Mesendoderm (in vitro differentiated cells): ENCODE results near the gene CAPZB.

ENCODE experiments used
- DNase-seq: peaks from one replicate; pipeline ENCODE4 v3.0.0; 2013
- H2AK5ac ChIP-seq: 2 replicates; pipeline ENCODE4 v1.6.1; 2013; ENCODE audit warnings: low read length, inconsistent platforms
- H2BK120ac ChIP-seq: 2 replicates; pipeline ENCODE4 v1.6.1; 2013; ENCODE audit warnings: low read depth, mild to moderate bottlenecking, low read length, moderate library complexity, mixed read lengths
- H2BK15ac ChIP-seq: replicated peaks from 2 replicates; pipeline ENCODE4 v1.6.1; 2013; ENCODE audit warnings: low read depth, mild to moderate bottlenecking, moderate library complexity
- H2BK5ac ChIP-seq: 2 replicates; pipeline ENCODE4 v1.6.1; 2013; ENCODE audit warnings: low read length, inconsistent platforms
- H3K18ac ChIP-seq: 2 replicates; pipeline ENCODE4 v1.6.1; 2013; ENCODE audit warnings: mild to moderate bottlenecking, low read length, mixed read lengths
- H3K23ac ChIP-seq: one replicate; pipeline ENCODE4 v1.6.1; 2013; ENCODE audit warnings: low read length
- H3K27ac ChIP-seq: 2 replicates; pipeline ENCODE4 v1.5.1; 2013; ENCODE audit warnings: low read depth, mild to moderate bottlenecking, inconsistent platforms, low read length, moderate library complexity
- H3K27me3 ChIP-seq: 2 replicates; pipeline ENCODE4 v1.6.1; 2013; ENCODE audit warnings: low read length, control low read depth, mild to moderate bottlenecking, inconsistent platforms; ENCODE audit not compliant: insufficient read depth, poor library complexity
- H3K36me3 ChIP-seq: 2 replicates; pipeline ENCODE4 v1.6.1; 2013; ENCODE audit warnings: low read length, inconsistent platforms; ENCODE audit not compliant: control insufficient read depth, insufficient read depth
- H3K4ac ChIP-seq: one replicate; pipeline ENCODE4 v1.6.1; 2013; ENCODE audit warnings: low read depth, mild to moderate bottlenecking, low read length, moderate library complexity
- H3K4me1 ChIP-seq: 2 replicates; pipeline ENCODE4 v1.6.1; 2013; ENCODE audit warnings: low read depth, low read length, inconsistent platforms; ENCODE audit not compliant: control insufficient read depth
- H3K4me2 ChIP-seq: 2 replicates; pipeline ENCODE4 v1.6.1; 2013; ENCODE audit warnings: low read length
- H3K4me3 ChIP-seq: 2 replicates; pipeline ENCODE4 v1.5.1; 2013; ENCODE audit warnings: mild to moderate bottlenecking, low read length
- H3K56ac ChIP-seq: one replicate; pipeline ENCODE4 v1.6.1; 2013; ENCODE audit warnings: low read length
- H3K79me1 ChIP-seq: 2 replicates; pipeline ENCODE4 v1.6.1; 2013; ENCODE audit warnings: low read length, inconsistent platforms
- H3K79me2 ChIP-seq: 2 replicates; pipeline ENCODE4 v1.6.1; 2013; ENCODE audit warnings: mild to moderate bottlenecking, low read length; ENCODE audit not compliant: control insufficient read depth, insufficient read depth
- H3K9ac ChIP-seq: 2 replicates; pipeline ENCODE4 v1.6.1; 2013; ENCODE audit warnings: low read length, inconsistent platforms
- H4K5ac ChIP-seq: one replicate; pipeline ENCODE4 v1.6.1; 2013; ENCODE audit warnings: low read length
- H4K8ac ChIP-seq: one replicate; pipeline ENCODE4 v1.6.1; 2013; ENCODE audit warnings: low read depth, mild to moderate bottlenecking, control low read depth, low read length, moderate library complexity
- WGBS: extraction: QIAGEN DNeasy Blood & Tissue Kit; methylation state at CpG from one replicate; pipeline ENCODE4 v1.1.7; 2013; ENCODE audit warnings: low lambda C conversion rate, missing lambda C conversion rate; ENCODE audit not compliant: insufficient coverage; ENCODE audit errors: extremely low coverage; 5-methylcytosine and 5-hydroxymethylcytosine counted together

CAPZB gene

DNA sequence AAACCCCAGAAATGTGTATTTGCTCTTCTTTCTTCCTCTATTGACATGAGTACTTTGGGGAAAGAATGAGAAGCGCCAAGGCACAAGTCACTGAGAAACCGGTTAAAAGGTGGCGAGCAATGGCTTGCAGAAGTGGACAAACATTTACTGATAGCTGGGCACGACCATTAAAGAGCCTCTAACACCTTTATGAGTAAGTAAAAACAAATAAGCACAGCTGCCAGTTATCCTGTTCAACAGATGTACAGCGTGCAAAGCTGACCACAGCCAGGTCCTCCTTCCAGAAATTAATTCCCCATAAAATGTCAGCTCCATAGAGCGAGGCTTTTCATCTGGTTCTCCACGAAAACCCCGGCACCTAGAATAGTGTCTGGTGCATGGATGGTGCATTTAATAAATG is 72.7 kb downstream of the CAPZB start:
- Histone ChIP-seq H2BK5ac (no peak overlapping the region), H3K18ac (no peak overlapping the region), H3K4ac (no peak overlapping the region), H3K36me3 (no peaks in the 10 kb centered on the region), H3K4me3 (no peak overlapping the region), H2BK120ac (no peak overlapping the region), H3K56ac (no peak overlapping the region), H3K27me3 (no peaks in the 10 kb centered on the region), H2BK15ac (no peak overlapping the region), H3K79me1 (peaks cover 41% of the 10 kb centered on the region), H3K4me1 (no peaks in the 10 kb centered on the region), H3K23ac (no peak overlapping the region), H2AK5ac (no peak overlapping the region), H4K5ac (no peak overlapping the region), H4K8ac (no peak overlapping the region), H3K79me2 (peaks cover 35% of the 10 kb centered on the region), H3K27ac (no peak overlapping the region), H3K4me2 (no peak overlapping the region), H3K9ac (no peak overlapping the region)
- WGBS: no CpG with 5 or more reads among the region's 8 CpGs
- DNase-seq: no peak

- Histone ChIP-seq H3K18ac (no peak overlapping the region), H3K36me3 (no peaks in the 10 kb centered on the region)
- no CpG with 5 or more reads among the region's 8 CpGs for WGBS
These were observed 73.7 kb downstream of the CAPZB start for GRCh38 chr1:19411612-19412011.

GRCh38 chr1:19410393-19410792 is 74.9 kb downstream of the CAPZB start:
- no CpG with 5 or more reads among the region's 5 CpGs for WGBS
- H4K8ac ChIP-seq: no peak overlapping the region
- H2BK120ac ChIP-seq: no peak overlapping the region
- no peaks in the 10 kb centered on the region for H3K27me3 ChIP-seq
- H3K79me2 ChIP-seq: peaks cover 38% of the 10 kb centered on the region
- H3K36me3 ChIP-seq: no peaks in the 10 kb centered on the region
- H3K9ac ChIP-seq: no peak overlapping the region
- H2AK5ac ChIP-seq: no peak overlapping the region
- H3K4ac ChIP-seq: no peak overlapping the region
- H3K27ac ChIP-seq: no peak overlapping the region
- H3K4me1 ChIP-seq: no peaks in the 10 kb centered on the region
- peaks cover 46% of the 10 kb centered on the region for H3K79me1 ChIP-seq
- DNase-seq: no peak
- no peak overlapping the region for H2BK5ac ChIP-seq
- H3K56ac ChIP-seq: no peak overlapping the region
- H3K4me2 ChIP-seq: no peak overlapping the region
- no peak overlapping the region for H3K18ac ChIP-seq
- no peak overlapping the region for H2BK15ac ChIP-seq
- no peak overlapping the region for H4K5ac ChIP-seq
- no peak overlapping the region for H3K23ac ChIP-seq
- no peak overlapping the region for H3K4me3 ChIP-seq

More at GRCh38 chr1:19411612-19412011, 73.7 kb downstream of the CAPZB start:
- Histone ChIP-seq H2BK120ac (no peak overlapping the region), H4K5ac (no peak overlapping the region), H2BK15ac (no peak overlapping the region), H3K4me2 (no peak overlapping the region), H3K4ac (no peak overlapping the region), H3K79me2 (peaks cover 38% of the 10 kb centered on the region), H3K23ac (no peak overlapping the region), H3K56ac (no peak overlapping the region), H2AK5ac (no peak overlapping the region), H4K8ac (no peak overlapping the region), H3K9ac (no peak overlapping the region), H3K27ac (no peak overlapping the region), H3K4me3 (no peak overlapping the region), H2BK5ac (no peak overlapping the region), H3K4me1 (no peaks in the 10 kb centered on the region), H3K27me3 (no peaks in the 10 kb centered on the region), H3K79me1 (peaks cover 45% of the 10 kb centered on the region)
- no peak for DNase-seq

- Histone ChIP-seq H3K4me2 (no peak overlapping the region), H3K18ac (no peak overlapping the region), H3K27me3 (no peaks in the 10 kb centered on the region), H2BK120ac (no peak overlapping the region), H2BK15ac (no peak overlapping the region), H4K8ac (no peak overlapping the region), H3K4me1 (no peaks in the 10 kb centered on the region), H3K79me2 (peaks cover 38% of the 10 kb centered on the region), H3K9ac (no peak overlapping the region), H2BK5ac (no peak overlapping the region), H3K79me1 (peaks cover 45% of the 10 kb centered on the region), H2AK5ac (no peak overlapping the region), H3K4me3 (no peak overlapping the region), H3K27ac (no peak overlapping the region), H3K23ac (no peak overlapping the region), H3K4ac (no peak overlapping the region), H4K5ac (no peak overlapping the region), H3K56ac (no peak overlapping the region), H3K36me3 (no peaks in the 10 kb centered on the region)
- no CpG with 5 or more reads among the region's 7 CpGs for WGBS
- DNase-seq: no peak
These were observed 75.6 kb downstream of the CAPZB start for GRCh38 chr1:19409477-19410341.

- H3K79me2 ChIP-seq: peaks cover 39% of the 10 kb centered on the region
- no peak overlapping the region for H3K4me3 ChIP-seq
- H3K9ac ChIP-seq: no peak overlapping the region
- H3K27me3 ChIP-seq: no peaks in the 10 kb centered on the region
- H2BK15ac ChIP-seq: no peak overlapping the region
- H3K4me2 ChIP-seq: no peak overlapping the region
- DNase-seq: no peak
- H2BK120ac ChIP-seq: no peak overlapping the region
- no peaks in the 10 kb centered on the region for H3K36me3 ChIP-seq
- no peak overlapping the region for H3K18ac ChIP-seq
- no peak overlapping the region for H3K27ac ChIP-seq
- peaks cover 45% of the 10 kb centered on the region for H3K79me1 ChIP-seq
- no peak overlapping the region for H3K23ac ChIP-seq
- no peak overlapping the region for H4K5ac ChIP-seq
- no CpG with 5 or more reads among the region's 8 CpGs for WGBS
- no peak overlapping the region for H4K8ac ChIP-seq
- no peak overlapping the region for H2AK5ac ChIP-seq
- no peak overlapping the region for H2BK5ac ChIP-seq
- H3K4ac ChIP-seq: no peak overlapping the region
- H3K56ac ChIP-seq: no peak overlapping the region
- H3K4me1 ChIP-seq: no peaks in the 10 kb centered on the region
These were observed 77.7 kb downstream of the CAPZB start for GRCh38 chr1:19407494-19408096.
